Glomerular visceral epithelial cell (primary cell): ENCODE results near the gene ACTRT3.
"Not testable (repeated sequence)": the region's sequence is repeated elsewhere in the genome, so short reads cannot be mapped to it uniquely, and the experiment has no call there.

Experiments used
- DNase-seq: peaks from one replicate; pipeline ENCODE4 v3.0.0-alpha.2; 2016; ENCODE audit errors: extremely low spot score

The ACTRT3 gene

DNA sequence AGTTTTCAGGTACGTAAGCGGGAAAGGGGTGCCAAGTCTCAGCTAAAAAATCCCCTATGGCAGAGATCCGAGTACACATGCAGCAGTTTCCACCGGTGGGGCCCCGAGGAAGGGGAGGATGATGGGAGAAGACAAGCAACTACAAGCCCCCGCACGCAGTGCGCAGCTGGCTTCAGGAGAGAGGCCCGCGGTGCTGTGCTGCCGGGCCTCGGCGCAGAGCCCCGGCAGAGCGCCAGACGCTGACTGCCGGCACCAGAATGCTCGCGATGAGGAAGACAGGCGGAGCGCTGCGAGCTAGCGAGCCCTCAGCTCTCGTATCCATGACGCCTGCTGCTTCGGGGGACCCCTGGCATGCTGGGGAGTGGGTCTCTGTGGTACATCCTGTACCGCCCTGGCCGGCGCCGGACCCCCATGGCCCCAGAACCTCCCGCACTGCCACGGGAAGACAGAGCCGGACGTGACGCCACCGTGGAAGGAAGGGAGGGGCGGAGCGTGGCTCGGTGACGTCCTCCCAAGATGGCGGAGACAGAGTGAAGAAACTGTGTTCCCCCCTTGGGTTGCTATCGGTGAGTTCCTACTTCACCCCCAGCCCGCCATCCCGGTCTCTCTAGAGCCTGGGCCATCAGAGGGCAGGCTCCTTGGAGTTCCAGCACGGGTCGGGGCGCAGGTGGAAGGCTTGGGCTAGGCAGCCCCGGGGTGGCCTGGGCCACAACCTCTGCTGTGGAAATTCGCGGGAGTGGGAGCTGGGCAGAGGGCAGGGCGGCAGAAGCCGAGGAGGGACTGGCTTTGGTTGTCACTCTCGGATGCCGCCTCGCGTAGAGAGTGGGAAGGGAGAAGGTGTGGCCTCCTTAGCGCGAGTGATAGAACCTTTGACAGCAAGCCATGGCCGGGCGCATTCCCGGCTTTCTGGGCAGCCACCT, 3.8 kb upstream of the ACTRT3 start, which contains the start of gene MYNN:
MYNN (plus strand) TSS at position 500 of the 920 bp plus-strand sequence. CDS start 900 bp downstream, outside the sequence.
- DNase-seq = peak; percentile 86

DNA sequence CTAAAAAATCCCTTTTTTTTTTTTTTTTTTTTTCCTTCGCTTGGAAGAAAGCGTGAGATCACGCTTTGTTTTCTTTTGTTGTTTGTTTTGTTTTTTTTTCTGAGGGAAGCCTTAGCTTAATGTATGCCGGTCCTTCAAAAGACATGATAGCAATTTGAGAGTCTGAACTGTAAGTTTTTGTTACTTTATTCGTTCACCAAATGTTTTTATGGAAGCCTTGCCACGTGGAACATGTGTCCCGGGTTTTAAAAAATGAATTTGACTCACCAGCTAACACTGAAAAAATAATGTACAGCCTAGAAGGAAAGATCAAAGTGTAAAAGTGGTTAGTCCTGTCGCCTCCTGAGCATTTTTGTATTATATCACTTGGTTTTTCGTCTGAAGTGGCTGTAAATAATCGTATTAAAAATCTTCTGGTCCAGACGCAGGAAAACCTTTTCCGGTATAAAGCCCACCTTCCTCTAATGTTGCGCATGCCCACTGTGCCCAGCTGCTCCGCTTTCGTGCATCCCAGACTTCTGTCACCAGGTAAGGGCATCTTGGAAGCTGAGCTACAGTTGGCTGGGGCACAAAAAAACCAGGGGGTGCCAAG, 3.0 kb upstream of the ACTRT3 start:
- peak; percentile 81 for DNase-seq

DNA sequence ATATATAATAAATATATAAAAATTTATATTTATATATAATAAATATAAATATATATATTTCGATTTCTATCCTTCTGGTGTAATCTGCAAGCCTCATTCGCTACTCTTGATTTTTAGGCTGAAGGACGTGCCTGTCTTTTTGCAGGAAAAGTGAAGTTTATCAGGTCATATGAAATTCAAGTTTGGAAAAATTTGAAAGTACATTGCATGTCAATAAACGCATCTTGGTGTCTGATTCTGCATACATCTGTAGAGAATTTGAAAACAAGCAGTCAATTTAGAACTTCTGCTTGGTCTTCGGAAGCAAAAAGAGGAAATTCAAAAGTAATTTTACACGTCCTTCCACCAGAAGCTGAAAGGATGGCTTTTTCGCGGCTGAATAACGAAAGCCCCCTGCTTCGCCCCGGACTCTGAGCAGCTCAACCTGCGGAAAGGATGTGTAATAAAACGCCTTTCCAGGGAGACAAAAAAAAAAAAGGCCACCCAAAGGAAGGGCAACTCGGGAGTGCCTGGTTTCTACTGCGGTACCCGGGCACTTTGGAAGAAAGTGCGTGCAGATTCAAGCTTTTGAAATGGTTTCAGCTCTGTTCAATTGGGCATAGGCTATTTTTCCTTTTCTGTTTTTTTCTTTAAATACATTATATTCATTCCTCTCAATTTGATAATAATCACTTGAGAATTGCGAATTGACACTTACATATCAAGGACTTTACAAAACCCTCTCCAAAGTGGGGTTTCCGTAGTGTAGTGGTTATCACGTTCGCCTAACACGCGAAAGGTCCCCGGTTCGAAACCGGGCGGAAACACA, 2.3 kb upstream of the ACTRT3 start:
- peak; percentile 84 for DNase-seq

DNA sequence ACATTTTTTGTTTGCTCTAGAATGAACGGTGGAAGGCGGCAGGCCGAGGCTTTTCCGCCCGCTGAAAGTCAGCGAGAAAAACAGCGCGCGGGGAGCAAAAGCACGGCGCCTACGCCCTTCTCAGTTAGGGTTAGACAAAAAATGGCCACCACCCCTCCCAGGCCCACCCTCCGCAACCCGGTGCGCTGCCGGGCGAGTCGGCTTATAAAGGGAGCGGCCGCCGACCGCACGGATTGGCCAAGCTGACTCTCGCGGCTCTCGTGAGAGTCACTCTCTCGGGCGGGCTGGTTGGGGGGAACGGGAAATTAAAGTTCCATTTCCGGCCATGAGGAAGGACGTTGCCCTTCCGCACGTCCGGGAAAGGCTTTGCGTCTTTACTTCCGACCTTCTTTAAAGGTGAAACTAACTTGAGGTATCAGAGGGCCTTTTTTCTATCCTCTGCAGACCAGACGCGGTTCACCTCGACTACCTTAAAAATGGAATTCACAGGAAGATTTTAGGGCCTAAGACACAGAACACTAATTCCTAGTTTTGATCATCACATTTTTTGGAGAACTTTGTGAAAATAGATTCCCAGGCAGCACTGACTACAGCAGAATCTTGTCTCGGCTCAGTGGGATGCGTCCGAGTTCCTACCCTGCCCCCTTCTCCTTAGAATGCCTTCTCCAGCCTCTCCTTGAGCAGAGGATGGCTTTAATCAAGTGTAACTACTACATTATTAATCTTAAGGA, 4.3 kb downstream of the ACTRT3 start, which contains the start of gene TERC:
TERC (minus strand) TSS at position 179 of the 731 bp plus-strand sequence.
- peak; percentile 83 for DNase-seq

DNA sequence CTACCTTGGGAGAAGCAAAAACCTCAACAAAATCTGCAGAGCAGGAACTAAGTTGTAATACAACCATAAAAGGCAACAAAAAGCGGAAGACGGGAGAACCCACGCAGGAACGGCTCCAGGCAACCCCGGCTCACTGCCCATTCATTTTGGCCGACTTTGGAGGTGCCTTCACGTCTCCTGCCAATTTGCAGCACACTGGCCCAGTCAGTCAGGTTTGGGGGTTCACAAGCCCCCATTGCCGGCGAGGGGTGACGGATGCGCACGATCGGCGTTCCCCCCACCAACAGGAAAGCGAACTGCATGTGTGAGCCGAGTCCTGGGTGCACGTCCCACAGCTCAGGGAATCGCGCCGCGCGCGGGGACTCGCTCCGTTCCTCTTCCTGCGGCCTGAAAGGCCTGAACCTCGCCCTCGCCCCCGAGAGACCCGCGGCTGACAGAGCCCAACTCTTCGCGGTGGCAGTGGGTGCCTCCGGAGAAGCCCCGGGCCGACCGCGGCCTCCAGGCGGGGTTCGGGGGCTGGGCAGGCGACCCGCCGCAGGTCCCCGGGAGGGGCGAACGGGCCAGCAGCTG, 5.0 kb downstream of the ACTRT3 start:
- peak; percentile 28 for DNase-seq

DNA sequence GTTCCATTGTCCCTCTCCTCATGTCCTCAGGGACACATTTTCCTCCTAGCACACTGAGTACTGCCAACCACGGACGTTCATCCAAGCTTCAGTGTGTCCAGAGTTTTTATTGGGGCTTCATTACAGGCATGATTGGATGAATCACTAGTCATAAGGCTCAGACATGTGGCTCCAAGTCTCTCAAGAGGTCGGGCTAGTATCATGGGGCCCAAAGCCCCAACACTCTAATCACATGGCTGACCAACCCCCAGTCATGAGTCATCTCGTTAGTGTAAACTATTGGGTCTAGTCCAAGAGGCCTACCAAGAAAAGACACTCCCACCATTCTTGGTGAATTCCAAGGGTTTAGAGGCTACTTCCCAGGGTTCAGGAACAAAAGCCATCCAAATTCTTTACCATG, 8.9 kb downstream of the ACTRT3 start:
- DNase-seq = no peak

DNA sequence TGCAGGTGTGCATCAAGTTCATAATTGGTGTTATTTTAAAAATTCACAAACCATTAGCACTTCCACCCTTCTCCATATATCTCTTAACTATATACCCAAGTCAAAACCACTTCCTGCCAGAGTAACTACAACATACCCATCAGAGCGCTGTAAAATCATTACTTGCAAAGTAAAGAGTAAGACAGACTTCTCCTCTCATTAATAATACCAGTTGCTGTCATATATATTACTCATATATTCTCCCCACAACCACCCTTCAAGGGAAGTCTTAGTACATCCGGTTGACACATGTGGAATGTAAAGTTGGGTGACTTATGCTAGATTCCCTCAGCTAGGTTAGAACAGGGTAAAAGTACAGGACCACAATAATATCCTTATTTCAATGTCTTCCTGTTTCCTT, 10.1 kb downstream of the ACTRT3 start:
- DNase-seq = peak; percentile 63

DNA sequence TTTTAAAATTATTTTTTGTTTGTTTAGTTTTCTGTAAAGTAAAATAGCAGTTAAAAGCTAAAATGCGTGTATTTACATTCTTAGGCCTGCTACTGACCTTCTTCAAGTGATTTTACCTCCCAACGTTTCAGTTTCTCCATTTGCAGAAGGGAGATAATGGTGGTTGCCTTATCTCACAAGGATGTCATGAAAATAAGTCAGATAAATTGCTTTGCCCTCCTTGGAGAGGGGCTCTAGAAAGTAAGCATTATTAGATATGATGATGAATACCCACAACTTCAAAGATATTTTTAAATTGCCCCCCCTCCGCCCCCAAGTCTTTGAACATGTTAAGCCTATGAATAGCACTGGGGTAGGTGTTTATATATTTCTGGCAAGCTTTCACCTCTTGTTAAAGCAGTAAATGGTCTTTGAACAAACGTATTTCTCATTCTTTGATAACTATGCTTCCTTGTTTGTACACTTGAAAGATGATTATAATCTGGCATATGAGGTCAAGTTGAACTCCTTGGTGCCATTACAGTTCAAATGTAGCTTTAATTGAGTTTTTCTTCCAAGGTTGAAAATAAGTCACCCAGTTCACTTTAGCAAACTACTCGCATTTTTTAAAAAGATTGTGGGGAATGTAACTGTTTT, 10.9 kb downstream of the ACTRT3 start:
- no peak for DNase-seq

DNA sequence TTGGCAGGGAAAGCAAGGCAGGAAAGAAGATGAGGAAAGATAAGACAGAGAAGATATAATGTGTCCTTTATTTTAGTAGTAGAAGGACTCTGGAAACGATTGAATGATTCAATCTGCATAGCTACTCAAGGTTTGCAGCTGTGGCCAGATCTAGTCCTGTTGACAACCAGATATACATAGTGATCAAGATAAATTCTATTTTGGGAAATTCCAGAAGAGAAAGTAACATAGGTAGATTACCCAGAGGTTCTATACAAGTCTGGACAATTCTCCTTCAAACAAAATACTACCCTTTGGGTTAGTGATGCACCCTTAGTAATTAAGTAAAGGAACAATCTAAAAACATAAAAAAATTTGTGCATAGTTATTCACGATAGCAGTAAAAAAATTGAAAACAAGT, 13.9 kb downstream of the ACTRT3 start:
- no peak for DNase-seq

DNA sequence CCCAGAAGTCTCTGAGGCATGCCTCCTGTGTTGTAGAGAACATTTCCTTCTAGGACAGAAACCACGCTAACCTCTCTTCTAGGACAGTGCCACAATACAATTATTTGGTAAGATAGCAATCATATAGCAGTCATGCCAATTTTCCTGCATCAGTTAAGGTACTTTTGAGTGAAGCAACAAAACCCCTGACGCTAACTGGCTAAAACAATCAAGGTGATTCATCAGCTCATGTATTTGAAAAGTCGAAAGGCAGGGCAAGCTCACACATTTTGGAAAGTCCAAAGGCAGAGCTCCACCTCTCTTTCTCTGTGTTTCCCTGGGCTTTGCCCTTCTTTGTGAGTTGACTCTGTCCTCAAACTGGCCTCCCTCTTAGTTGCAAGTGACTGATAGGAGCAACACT, 14.7 kb downstream of the ACTRT3 start:
- no peak for DNase-seq

DNA sequence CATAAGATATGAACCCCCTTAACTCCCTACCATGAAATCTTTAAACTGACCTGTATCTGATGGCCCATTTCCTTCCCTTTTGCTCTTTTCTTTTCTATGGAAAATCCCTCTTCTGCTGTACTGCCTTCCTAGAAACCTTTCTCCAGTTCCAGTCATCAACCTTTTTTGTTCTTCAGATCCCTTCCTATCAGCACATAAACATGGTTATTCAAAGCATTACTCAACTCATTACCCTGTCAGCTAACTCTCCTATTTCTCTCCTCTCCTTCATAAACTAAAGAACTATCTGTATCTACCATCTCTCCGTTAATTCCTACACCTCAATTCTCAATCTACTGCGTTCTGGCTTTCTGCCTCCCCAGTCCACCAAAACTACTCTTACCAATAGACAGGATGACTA, 17.5 kb downstream of the ACTRT3 start:
- DNase-seq = no peak

DNA sequence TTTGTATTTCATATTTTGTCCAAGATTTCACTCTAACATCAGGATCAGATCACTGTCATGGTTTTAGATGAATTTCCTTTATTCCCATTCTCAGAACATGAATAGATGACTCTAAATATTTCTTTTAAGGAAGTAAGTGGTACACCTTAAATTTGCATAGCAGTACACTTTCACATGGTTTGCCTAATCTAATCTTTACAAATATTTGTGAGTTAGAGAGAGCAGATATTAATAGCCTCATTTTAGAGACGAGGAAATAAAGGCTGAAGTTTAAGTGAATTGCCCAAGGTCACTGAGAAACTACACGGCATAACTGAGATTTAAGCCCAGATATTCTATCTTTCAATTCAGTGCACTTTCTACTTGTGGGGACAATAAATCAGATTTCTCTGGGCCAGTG, 18.7 kb downstream of the ACTRT3 start:
- DNase-seq = no peak

DNA sequence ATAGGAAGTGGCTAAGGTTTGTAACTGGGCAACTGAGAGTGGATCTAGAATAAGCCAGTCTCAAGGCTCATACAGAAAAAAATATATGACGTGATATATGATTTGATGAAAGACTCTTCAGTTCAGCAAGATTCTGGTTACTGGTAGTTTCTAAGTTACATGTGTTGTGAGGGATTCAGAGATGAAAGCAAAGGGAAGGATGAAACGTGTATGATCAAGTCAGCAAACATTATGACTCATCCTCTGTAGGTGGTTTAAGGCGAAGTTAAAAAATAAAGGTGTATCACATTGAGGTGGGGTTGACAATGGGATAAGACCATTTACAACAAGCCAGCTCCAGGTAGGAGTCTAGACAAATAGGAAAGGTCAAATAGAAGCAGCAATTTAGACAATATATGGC, 20.7 kb downstream of the ACTRT3 start:
- no peak for DNase-seq

DNA sequence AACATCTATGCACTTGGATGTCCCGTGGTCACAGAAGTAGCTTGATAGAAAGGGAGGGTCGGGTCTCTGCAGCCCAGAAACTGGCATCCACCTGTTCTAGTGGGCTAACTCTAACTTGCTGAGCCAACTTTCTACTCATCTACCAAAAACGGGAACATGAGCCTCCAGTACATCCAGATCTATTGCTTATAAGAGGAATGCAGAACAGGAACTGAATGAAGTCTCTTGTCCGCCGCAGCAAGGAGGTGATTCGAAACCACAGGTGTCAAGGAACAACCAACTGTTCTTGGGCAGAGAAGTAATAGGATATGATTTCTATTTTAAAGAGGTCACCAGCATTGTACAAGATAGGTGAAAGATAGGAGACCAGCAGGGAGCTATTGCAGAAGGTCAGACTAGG, 22.4 kb downstream of the ACTRT3 start:
- DNase-seq = no peak

DNA sequence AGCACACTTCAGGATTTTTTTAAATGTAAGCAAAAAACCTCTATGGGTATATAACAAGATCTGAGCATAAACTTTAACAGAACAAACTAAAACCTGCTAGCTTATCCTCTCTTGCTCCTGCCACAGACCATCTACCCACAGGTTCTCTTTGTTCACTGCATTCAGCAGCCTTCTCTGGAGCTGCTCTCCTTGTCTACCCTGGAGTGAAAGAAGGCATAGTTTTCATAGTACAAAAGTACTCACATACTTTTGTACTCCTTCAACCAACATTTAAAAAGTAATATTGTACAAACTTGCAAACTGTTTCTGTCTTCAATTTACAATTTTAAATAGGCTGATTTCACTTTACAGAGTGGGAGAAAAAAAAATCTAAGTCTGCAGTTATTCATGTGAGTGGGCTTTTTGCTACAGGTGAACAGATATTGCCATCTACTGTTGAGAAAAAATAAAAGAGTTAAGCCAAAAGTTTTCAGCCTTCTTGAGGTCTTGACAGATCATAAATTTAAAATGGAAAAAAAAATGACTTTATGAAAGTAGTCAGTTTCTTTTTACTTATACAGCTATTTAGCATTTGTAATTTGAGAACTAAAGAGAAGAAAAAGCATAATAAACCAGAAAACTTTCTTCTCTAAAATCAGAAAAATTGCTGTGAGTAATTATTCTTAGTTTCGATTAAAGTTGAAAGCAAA, 24.9 kb downstream of the ACTRT3 start:
- no peak for DNase-seq

DNA sequence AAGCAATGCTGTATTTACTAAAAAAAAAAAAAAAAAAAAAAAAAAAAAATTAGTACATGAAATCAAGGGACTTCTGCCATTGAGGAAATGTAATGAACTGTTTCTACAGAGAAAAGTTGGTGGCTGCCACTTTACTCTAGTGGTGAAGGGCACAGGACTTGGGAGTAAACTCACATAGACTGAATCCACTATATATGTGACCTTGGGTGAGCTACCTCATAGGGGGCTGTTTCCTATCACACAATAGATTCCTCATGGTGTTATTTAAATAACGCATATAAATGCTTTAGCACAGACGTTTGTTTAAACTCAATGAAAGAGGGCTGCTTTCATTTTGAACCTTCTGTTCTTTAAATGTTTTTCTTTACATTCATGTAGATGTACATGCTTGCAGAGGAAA, 30.3 kb downstream of the ACTRT3 start:
- DNase-seq = no peak

DNA sequence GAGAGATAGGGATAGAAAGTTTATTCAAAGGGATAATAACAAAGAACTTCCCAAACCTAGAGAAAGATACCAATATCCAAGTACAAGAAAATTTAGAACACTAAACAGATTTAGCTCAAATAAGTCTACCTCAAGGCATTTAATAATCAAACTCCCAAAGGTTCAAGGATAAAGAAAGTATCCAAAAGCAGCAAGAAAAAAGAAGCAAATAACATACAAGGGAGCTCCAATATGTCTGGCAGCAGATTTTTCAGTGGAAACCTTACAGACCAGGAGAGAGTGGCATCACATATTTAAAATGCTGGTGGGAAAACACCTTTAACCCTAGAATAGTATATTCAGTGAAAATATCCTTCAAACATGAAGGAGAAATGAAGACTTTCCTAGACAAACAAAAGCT, 37.5 kb downstream of the ACTRT3 start:
- DNase-seq = not testable (repeated sequence)

DNA sequence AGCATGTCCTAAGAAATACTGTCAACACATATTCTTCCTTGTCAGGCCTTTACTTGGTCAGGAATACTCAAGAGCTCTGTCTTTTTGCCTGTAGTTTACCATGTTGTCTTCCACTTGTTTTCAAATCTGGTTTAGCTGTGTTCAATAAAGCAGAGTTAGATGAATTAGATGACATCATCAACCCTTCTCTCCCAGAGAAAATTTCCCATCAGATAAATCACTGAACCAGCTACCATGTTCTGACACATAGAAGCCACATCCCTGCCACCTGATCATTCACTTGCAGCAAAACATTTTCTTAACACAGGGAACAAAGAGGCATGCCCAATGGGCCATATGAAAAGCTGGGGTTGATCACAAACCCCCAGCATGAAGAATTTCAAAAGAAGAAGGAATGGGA, 46.6 kb downstream of the ACTRT3 start:
- DNase-seq = no peak

DNA sequence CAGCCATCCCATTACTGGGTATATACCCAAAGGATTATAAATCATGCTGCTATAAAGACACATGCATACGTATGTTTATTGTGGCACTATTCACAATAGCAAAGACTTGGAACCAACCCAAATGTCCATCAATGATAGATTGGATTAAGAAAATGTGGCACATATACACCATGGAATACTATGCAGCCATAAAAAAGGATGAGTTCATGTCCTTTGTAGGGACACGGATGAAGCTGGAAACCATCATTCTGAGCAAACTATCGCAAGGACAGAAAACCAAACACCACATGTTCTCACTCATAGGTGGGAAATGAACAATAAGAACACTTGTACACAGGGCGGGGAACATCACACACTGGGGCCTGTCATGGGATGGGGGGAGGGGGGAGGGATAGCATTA, 50.9 kb downstream of the ACTRT3 start:
- DNase-seq = not testable (repeated sequence)
